ENCODE data around the gene PTCH1. TPM values are rescaled to one million over a fixed set of nuclear protein-coding genes. Genes with fewer than 3 reads are reported as not detected.

The PTCH1 gene
- total RNA-seq, 2 donors from 2014 or later, result 27.5 to 108 TPM

- Histone ChIP-seq H3K27ac (no peak overlapping the region), H3K4me3 (no peak overlapping the region), H3K27me3 (replicated peaks; ENCODE audit: insufficient read depth) (no peaks in the 10 kb centered on the region), H3K36me3 (no peaks in the 10 kb centered on the region), H3K4me1 (replicated peaks) (peaks cover 7% of the 10 kb centered on the region), H3K9me3 (no peaks in the 10 kb centered on the region)
- intact Hi-C loops (cut with DNase I), result no loop called here
- no peak for DNase-seq (ENCODE audit: low spot score)
- no peak for TF ChIP-seq POLR2AphosphoS5 (IDR thresholded peaks at IDR 0.05)
- TF ChIP-seq POLR2A (IDR thresholded peaks at IDR 0.05), result no peak
- no peak for TF ChIP-seq CTCF (IDR thresholded peaks at IDR 0.05)
- WGBS, result 92% methylated on average over 3 of the region's 3 CpGs
Observed at GRCh38 chr9:95482621-95483020, 34.1 kb downstream of the PTCH1 start.

GRCh38 chr9:95481000-95481399 is 35.8 kb downstream of the PTCH1 start:
- peaks cover 2 to 3% of the 10 kb centered on the region in 2 donors for H3K36me3 ChIP-seq

GRCh38 chr9:95480346-95480745 is 36.4 kb downstream of the PTCH1 start:
- peaks cover 5 to 7% of the 10 kb centered on the region in 2 donors for H3K36me3 ChIP-seq
- 83% methylated on average over 12 of the region's 12 CpGs for WGBS

More at GRCh38 chr9:95481000-95481399, 35.8 kb downstream of the PTCH1 start:
- Histone ChIP-seq H3K27ac (no peak overlapping the region), H3K4me1 (replicated peaks) (no peaks in the 10 kb centered on the region), H3K27me3 (replicated peaks; ENCODE audit: insufficient read depth) (no peaks in the 10 kb centered on the region), H3K4me3 (no peak overlapping the region), H3K9me3 (no peaks in the 10 kb centered on the region)
- WGBS, result 98% methylated on average over 2 of the region's 2 CpGs
- TF ChIP-seq POLR2AphosphoS5 (IDR thresholded peaks at IDR 0.05) (no peak), POLR2A (IDR thresholded peaks at IDR 0.05) (no peak), CTCF (IDR thresholded peaks at IDR 0.05) (no peak)
- intact Hi-C loops (cut with DNase I), result no loop called here
- DNase-seq (ENCODE audit: low spot score), result no peak

GRCh38 chr9:95479330-95479729 is 37.4 kb downstream of the PTCH1 start:
- Histone ChIP-seq H3K36me3 (peaks cover 5 to 7% of the 10 kb centered on the region in 2 donors), H3K27ac (no peak overlapping the region), H3K4me1 (replicated peaks) (no peaks in the 10 kb centered on the region), H3K27me3 (replicated peaks; ENCODE audit: insufficient read depth) (no peaks in the 10 kb centered on the region), H3K9me3 (no peaks in the 10 kb centered on the region), H3K4me3 (no peak overlapping the region)
- WGBS, result 96% methylated on average over 9 of the region's 9 CpGs
- DNase-seq (ENCODE audit: low spot score), result no peak
- intact Hi-C loops (cut with DNase I), result no loop called here
- TF ChIP-seq CTCF (IDR thresholded peaks at IDR 0.05) (no peak), POLR2AphosphoS5 (IDR thresholded peaks at IDR 0.05) (no peak), POLR2A (IDR thresholded peaks at IDR 0.05) (no peak)

More at GRCh38 chr9:95480346-95480745, 36.4 kb downstream of the PTCH1 start:
- no peak for DNase-seq (ENCODE audit: low spot score)
- TF ChIP-seq CTCF (IDR thresholded peaks at IDR 0.05) (no peak), POLR2AphosphoS5 (IDR thresholded peaks at IDR 0.05) (no peak), POLR2A (IDR thresholded peaks at IDR 0.05) (no peak)
- Histone ChIP-seq H3K27ac (no peak overlapping the region), H3K27me3 (replicated peaks; ENCODE audit: insufficient read depth) (no peaks in the 10 kb centered on the region), H3K4me3 (no peak overlapping the region), H3K9me3 (no peaks in the 10 kb centered on the region), H3K4me1 (replicated peaks) (no peaks in the 10 kb centered on the region)
- intact Hi-C loops (cut with DNase I), result no loop called here

GRCh38 chr9:95478335-95478734 is 38.4 kb downstream of the PTCH1 start:
- no peak for TF ChIP-seq POLR2A (IDR thresholded peaks at IDR 0.05)
- no peak for TF ChIP-seq CTCF (IDR thresholded peaks at IDR 0.05)
- no peak for TF ChIP-seq POLR2AphosphoS5 (IDR thresholded peaks at IDR 0.05)
- Histone ChIP-seq H3K4me3 (no peak overlapping the region), H3K27ac (no peak overlapping the region), H3K27me3 (replicated peaks; ENCODE audit: insufficient read depth) (no peaks in the 10 kb centered on the region), H3K4me1 (replicated peaks) (no peaks in the 10 kb centered on the region), H3K9me3 (no peaks in the 10 kb centered on the region), H3K36me3 (peaks cover 5 to 7% of the 10 kb centered on the region in 2 donors)
- 90% methylated on average over 5 of the region's 5 CpGs for WGBS
- no peak for DNase-seq (ENCODE audit: low spot score)
- intact Hi-C loops (cut with DNase I), result no loop called here

Data from prostate gland (tissue), 2 donors.